ENCODE data around the gene STYX.

The STYX gene

GRCh38 chr14:52693036-52693435, 36.9 kb upstream of the STYX start:
- Histone ChIP-seq H3K4me3 (replicated peaks; ENCODE audit: low read depth, low read length) (no peak overlapping the region), H3K27me3 (replicated peaks; ENCODE audit: control insufficient read depth, insufficient read depth, low read length) (no peaks in the 10 kb centered on the region), H3K36me3 (ENCODE audit: control insufficient read depth, insufficient read depth, low read length) (no peaks in the 10 kb centered on the region)
- TF ChIP-seq CTCF (IDR thresholded peaks at IDR 0.05; ENCODE audit: insufficient read depth, low read length, poor library complexity, severe bottlenecking), result no peak
- no peak for DNase-seq (ENCODE audit: extremely low read depth, insufficient read length)

GRCh38 chr14:52693532-52693931, 36.4 kb upstream of the STYX start:
- no peaks in the 10 kb centered on the region for H3K36me3 ChIP-seq (ENCODE audit: control insufficient read depth, insufficient read depth, low read length)
- no peak overlapping the region for H3K4me3 ChIP-seq (replicated peaks; ENCODE audit: low read depth, low read length)
- no peak for TF ChIP-seq CTCF (IDR thresholded peaks at IDR 0.05; ENCODE audit: insufficient read depth, low read length, poor library complexity, severe bottlenecking)
- no peak for DNase-seq (ENCODE audit: extremely low read depth, insufficient read length)
- no peaks in the 10 kb centered on the region for H3K27me3 ChIP-seq (replicated peaks; ENCODE audit: control insufficient read depth, insufficient read depth, low read length)

GRCh38 chr14:52694761-52695480, 35.0 kb upstream of the STYX start:
- no peak for DNase-seq (ENCODE audit: extremely low read depth, insufficient read length)
- no peaks in the 10 kb centered on the region for H3K36me3 ChIP-seq (ENCODE audit: control insufficient read depth, insufficient read depth, low read length)
- no peak for TF ChIP-seq CTCF (IDR thresholded peaks at IDR 0.05; ENCODE audit: insufficient read depth, low read length, poor library complexity, severe bottlenecking)
- no peaks in the 10 kb centered on the region for H3K27me3 ChIP-seq (replicated peaks; ENCODE audit: control insufficient read depth, insufficient read depth, low read length)
- peak overlapping the region; percentile 91 for H3K4me3 ChIP-seq (replicated peaks; ENCODE audit: low read depth, low read length)

GRCh38 chr14:52695481-52696091, 34.4 kb upstream of the STYX start, which contains the start of gene ERO1A:
Gene ERO1A (minus strand): TSS chr14:52695558. CDS start chr14:52695481, 77 bp downstream.
- Histone ChIP-seq H3K36me3 (ENCODE audit: control insufficient read depth, insufficient read depth, low read length) (no peaks in the 10 kb centered on the region), H3K4me3 (replicated peaks; ENCODE audit: low read depth, low read length) (peak within 1 kb of the TSS; percentile 91), H3K27me3 (replicated peaks; ENCODE audit: control insufficient read depth, insufficient read depth, low read length) (no peaks in the 10 kb centered on the region)
- TF ChIP-seq CTCF (IDR thresholded peaks at IDR 0.05; ENCODE audit: insufficient read depth, low read length, poor library complexity, severe bottlenecking), result no peak
- peak; percentile 86 for DNase-seq (ENCODE audit: extremely low read depth, insufficient read length)

GRCh38 chr14:52700701-52701172, 29.2 kb upstream of the STYX start:
- no peak for DNase-seq (ENCODE audit: extremely low read depth, insufficient read length)
- no peak for TF ChIP-seq CTCF (IDR thresholded peaks at IDR 0.05; ENCODE audit: insufficient read depth, low read length, poor library complexity, severe bottlenecking)
- Histone ChIP-seq H3K27me3 (replicated peaks; ENCODE audit: control insufficient read depth, insufficient read depth, low read length) (no peaks in the 10 kb centered on the region), H3K36me3 (ENCODE audit: control insufficient read depth, insufficient read depth, low read length) (no peaks in the 10 kb centered on the region), H3K4me3 (replicated peaks; ENCODE audit: low read depth, low read length) (no peak overlapping the region)

Data from GM06990 (cell line).